PC-9 (cell line): ENCODE measurements around the gene EPB41L5. TPM values are rescaled to one million over a fixed set of nuclear protein-coding genes. Genes with fewer than 3 reads are reported as not detected.
A peak's percentile ranks its signal among the peaks of the same experiment; 100 is the strongest.
"Not testable (repeated sequence)": the region's sequence is repeated elsewhere in the genome, so short reads cannot be mapped to it uniquely, and the experiment has no call there.

Experiments
- BruUV-seq: library from RNA; stranded (reverse); fragments of 400-500 nt; replicated peaks from 2 replicates; lab custom pipeline; 2021; lab: Mats Ljungman, UMichigan
- CTCF ChIA-PET: fragments of 300-600 bp; sonication (Branson Sonifier 250); formaldehyde crosslinking; loops from one replicate; lab custom pipeline; 2022; ENCODE audit warnings: antibody characterized with exemption; lab: Charles Lee
- POLR2A ChIA-PET: fragments of 300-600 bp; sonication (Branson Sonifier 250); formaldehyde crosslinking; loops from one replicate; lab custom pipeline; 2022; ENCODE audit warnings: antibody characterized with exemption; ENCODE audit not compliant: unreplicated experiment; lab: Charles Lee
- DNase-seq, 2 experiments: peaks; one replicate each; pipeline versions ENCODE4 v3.0.0 to v3.0.0-alpha.2; 2015 to 2022; ENCODE audit warnings: mixed read lengths in 1 of 2
- H2AFZ ChIP-seq: fragments of 200-600 bp; sonication (generic); 2 replicates; pipeline ENCODE4 v1.8.1; 2017; ENCODE audit warnings: antibody characterized with exemption
- H3F3A ChIP-seq: fragments of 200-600 bp; sonication (generic); 2 replicates; pipeline ENCODE4 v1.8.1; 2017; ENCODE audit warnings: antibody characterized with exemption, mild to moderate bottlenecking, low read depth; ENCODE audit not compliant: insufficient read depth
- H3K27ac ChIP-seq: fragments of 200-600 bp; sonication (generic); 2 replicates; pipeline ENCODE4 v1.6.1; 2016; ENCODE audit warnings: mixed run types
- H3K27me3 ChIP-seq: fragments of 200-600 bp; sonication (generic); 2 replicates; pipeline ENCODE4 v1.6.1; 2016; ENCODE audit warnings: low read depth, mixed run types; ENCODE audit not compliant: insufficient read depth
- H3K36me3 ChIP-seq: fragments of 200-600 bp; sonication (generic); 2 replicates; pipeline ENCODE4 v1.6.1; 2016; ENCODE audit warnings: low read depth, mixed run types
- H3K4me1 ChIP-seq: fragments of 200-600 bp; sonication (generic); replicated peaks from 2 replicates; pipeline ENCODE4 v1.6.1; 2016; ENCODE audit warnings: mixed run types; ENCODE audit not compliant: insufficient read depth
- H3K4me2 ChIP-seq: fragments of 200-600 bp; sonication (generic); 2 replicates; pipeline ENCODE4 v1.6.1; 2017; ENCODE audit warnings: mixed run types
- H3K4me3 ChIP-seq: fragments of 200-600 bp; sonication (generic); 2 replicates; pipeline ENCODE4 v1.6.1; 2016; ENCODE audit warnings: mixed run types
- H3K79me2 ChIP-seq: fragments of 200-600 bp; sonication (generic); 2 replicates; pipeline ENCODE4 v1.6.1; 2017; ENCODE audit warnings: low read depth, mixed run types
- H3K9me2 ChIP-seq: fragments of 200-600 bp; sonication (generic); 2 replicates; pipeline ENCODE4 v1.8.1; 2017; ENCODE audit warnings: mild to moderate bottlenecking; ENCODE audit not compliant: insufficient read depth
- H3K9me3 ChIP-seq: fragments of 200-600 bp; sonication (generic); 2 replicates; pipeline ENCODE4 v1.8.1; 2016; ENCODE audit warnings: low read depth; ENCODE audit not compliant: insufficient read depth
- H4K20me1 ChIP-seq: fragments of 200-600 bp; sonication (generic); 2 replicates; pipeline ENCODE4 v1.8.1; 2017; ENCODE audit not compliant: insufficient read depth
- CTCF ChIP-seq: fragments of 200-600 bp; sonication (generic); conservative IDR thresholded peaks from 2 replicates; pipeline ENCODE4 v1.6.1; 2017; ENCODE audit warnings: mixed run types, antibody characterized with exemption, mild to moderate bottlenecking, moderate library complexity
- EZH2 ChIP-seq: fragments of 200-600 bp; sonication (generic); IDR thresholded peaks from 2 replicates; pipeline ENCODE4 v1.8.0; 2017; ENCODE audit warnings: antibody characterized with exemption, low read depth
- intact Hi-C: fragments of 100-400 bp; cut with micrococcal nuclease; formaldehyde crosslinking; loops from one replicate; pipeline ENCODE4 v1.10.0; 2022; ENCODE audit not compliant: unreplicated experiment
- total RNA-seq: library from RNA; stranded (reverse); gene quantifications from 2 replicates; pipeline ENCODE4 v1.2.3, GENCODE V29; 2021

EPB41L5 gene
- total RNA-seq, 1 experiment from 2014 or later, result 18.4 TPM

GRCh38 chr2:120064664-120065063 is 51.8 kb downstream of the EPB41L5 start:
- intact Hi-C loops, result no loop called here

GRCh38 chr2:120066800-120067547 is 54.1 kb downstream of the EPB41L5 start:
- no peaks in the 10 kb centered on the region for H3K9me2 ChIP-seq
- ChIA-PET POLR2A (no interaction called here), CTCF (no interaction called here)
- peaks cover 8% of the 10 kb centered on the region; the same call in 1 of the 2 replicates for H3F3A ChIP-seq
- peaks cover 14% of the 10 kb centered on the region for H3K4me1 ChIP-seq
- intact Hi-C loops, result no loop called here
- no peak overlapping the region for H3K27ac ChIP-seq
- BruUV-seq, result no TSS peak
- no peaks in the 10 kb centered on the region for H3K27me3 ChIP-seq
- H3K79me2 ChIP-seq, result no peaks in the 10 kb centered on the region
- no peak overlapping the region for H2AFZ ChIP-seq
- TF ChIP-seq CTCF (no peak), EZH2 (no peak)
- H3K36me3 ChIP-seq, result no peaks in the 10 kb centered on the region
- H3K4me2 ChIP-seq, result peak overlapping the region; percentile 6
- H3K9me3 ChIP-seq, result no peaks in the 10 kb centered on the region
- no peak overlapping the region for H3K4me3 ChIP-seq
- DNase-seq, result peak in 1 of 2 experiments; percentile 63
- H4K20me1 ChIP-seq, result no peaks in the 10 kb centered on the region

More at GRCh38 chr2:120064664-120065063, 51.8 kb downstream of the EPB41L5 start:
- H3K4me2 ChIP-seq, result no peak overlapping the region
- H3K27me3 ChIP-seq, result no peaks in the 10 kb centered on the region
- TF ChIP-seq EZH2 (no peak), CTCF (no peak)
- no peak overlapping the region for H3K27ac ChIP-seq
- ChIA-PET POLR2A (interaction anchor here (0.6 kb wide), 1 partner anchor 419 kb away, joined by 5 read pairs; no protein-coding TSS in a partner anchor), CTCF (interaction anchor here (0.6 kb wide), 1 partner anchor 245 kb away, joined by 3 read pairs; no protein-coding TSS in a partner anchor)
- no TSS peak for BruUV-seq
- no peaks in the 10 kb centered on the region for H3K9me3 ChIP-seq
- no peaks in the 10 kb centered on the region for H4K20me1 ChIP-seq
- no peaks in the 10 kb centered on the region for H3K36me3 ChIP-seq
- H3K79me2 ChIP-seq, result no peaks in the 10 kb centered on the region
- DNase-seq, result no peak
- H3K4me1 ChIP-seq, result peaks cover 14% of the 10 kb centered on the region
- H3F3A ChIP-seq, result peaks cover 8% of the 10 kb centered on the region; the same call in 1 of the 2 replicates
- 0 out of 2 replicates have a peak, but pooled peaks cover 4% of the 10 kb centered on the region for H3K9me2 ChIP-seq
- H3K4me3 ChIP-seq, result no peak overlapping the region
- no peak overlapping the region for H2AFZ ChIP-seq

GRCh38 chr2:120068040-120068658 is 55.3 kb downstream of the EPB41L5 start:
- POLR2A ChIA-PET, H4K20me1 ChIP-seq, intact Hi-C loops, H3K4me3 ChIP-seq, H3K79me2 ChIP-seq, H3K36me3 ChIP-seq, CTCF ChIA-PET, H2AFZ ChIP-seq, DNase-seq, BruUV-seq, H3K4me2 ChIP-seq, H3K27me3 ChIP-seq, H3K27ac ChIP-seq, H3F3A ChIP-seq, H3K9me3 ChIP-seq, H3K9me2 ChIP-seq: not testable (repeated sequence)
- peaks cover 14% of the 10 kb centered on the region for H3K4me1 ChIP-seq
